Measurements from ENCODE around the gene CPNE5. TPM values are rescaled to one million over a fixed set of nuclear protein-coding genes. Genes with fewer than 3 reads are reported as not detected.

CPNE5 gene
- total RNA-seq, 1 donor from 2014 or later = 1.2 TPM

- Mint-ChIP-seq H3K27ac (no peak overlapping the region), H3K9me3 (peaks cover 18% of the 10 kb centered on the region), H3K4me1 (peaks cover 7% of the 10 kb centered on the region), H3K4me3 (no peak overlapping the region), H3K36me3 (no peaks in the 10 kb centered on the region), H3K27me3 (ENCODE audit: low read depth) (peaks cover 7% of the 10 kb centered on the region)
- no peak for DNase-seq (ENCODE audit: low spot score in 2 of 2, unreplicated experiment in 2 of 2)
- no peak for TF ChIP-seq CTCF (IDR thresholded peaks at IDR 0.05; ENCODE audit: unreplicated experiment)
These were observed 93.4 kb downstream of the CPNE5 start for GRCh38 chr6:36745836-36746235.

GRCh38 chr6:36745283-36745682 is 94.0 kb downstream of the CPNE5 start:
- Mint-ChIP-seq H3K36me3 (no peaks in the 10 kb centered on the region), H3K4me1 (peaks cover 7% of the 10 kb centered on the region), H3K4me3 (no peak overlapping the region), H3K27me3 (ENCODE audit: low read depth) (peaks cover 7% of the 10 kb centered on the region), H3K27ac (no peak overlapping the region), H3K9me3 (peaks cover 17% of the 10 kb centered on the region)
- TF ChIP-seq CTCF (IDR thresholded peaks at IDR 0.05; ENCODE audit: unreplicated experiment) = no peak
- no peak for DNase-seq (ENCODE audit: low spot score in 2 of 2, unreplicated experiment in 2 of 2)

GRCh38 chr6:36744304-36744673 is 95.0 kb downstream of the CPNE5 start:
- peaks cover 8% of the 10 kb centered on the region for H3K9me3 Mint-ChIP-seq
- H3K27ac Mint-ChIP-seq = no peak overlapping the region
- H3K36me3 Mint-ChIP-seq = no peaks in the 10 kb centered on the region
- no peak for TF ChIP-seq CTCF (IDR thresholded peaks at IDR 0.05; ENCODE audit: unreplicated experiment)
- H3K27me3 Mint-ChIP-seq (ENCODE audit: low read depth) = peaks cover 7% of the 10 kb centered on the region
- no peak overlapping the region for H3K4me3 Mint-ChIP-seq
- DNase-seq (ENCODE audit: low spot score in 2 of 2, unreplicated experiment in 2 of 2) = no peak
- peaks cover 7% of the 10 kb centered on the region for H3K4me1 Mint-ChIP-seq

- TF ChIP-seq CTCF (IDR thresholded peaks at IDR 0.05; ENCODE audit: unreplicated experiment) = no peak
- Mint-ChIP-seq H3K27me3 (ENCODE audit: low read depth) (peaks cover 7% of the 10 kb centered on the region), H3K4me1 (peaks cover 7% of the 10 kb centered on the region), H3K36me3 (no peaks in the 10 kb centered on the region), H3K4me3 (no peak overlapping the region), H3K9me3 (peaks cover 5% of the 10 kb centered on the region), H3K27ac (no peak overlapping the region)
- no peak for DNase-seq (ENCODE audit: low spot score in 2 of 2, unreplicated experiment in 2 of 2)
These were observed 95.5 kb downstream of the CPNE5 start for GRCh38 chr6:36743538-36744303.

- TF ChIP-seq CTCF (IDR thresholded peaks at IDR 0.05; ENCODE audit: unreplicated experiment) = no peak
- H3K27me3 Mint-ChIP-seq (ENCODE audit: low read depth) = peaks cover 7% of the 10 kb centered on the region
- H3K27ac Mint-ChIP-seq = no peak overlapping the region
These were observed 96.2 kb downstream of the CPNE5 start for GRCh38 chr6:36743032-36743431.

More at GRCh38 chr6:36743032-36743431, 96.2 kb downstream of the CPNE5 start:
- Mint-ChIP-seq H3K4me3 (no peak overlapping the region), H3K9me3 (no peaks in the 10 kb centered on the region), H3K4me1 (peaks cover 7% of the 10 kb centered on the region), H3K36me3 (no peaks in the 10 kb centered on the region)
- no peak for DNase-seq (ENCODE audit: low spot score in 2 of 2, unreplicated experiment in 2 of 2)
